Measurements from ENCODE around the gene KCTD3.

- TF ChIP-seq POLR2A (IDR thresholded peaks at IDR 0.05) (no peak), CTCF (IDR thresholded peaks at IDR 0.05) (no peak)
Observed at GRCh38 chr1:215554865-215555264, 12.2 kb upstream of the KCTD3 start.

Measured in thyroid gland (tissue), 4 donors.